Gastroesophageal sphincter (tissue), 4 donors: ENCODE data around the gene RBP3. TPM values are rescaled to one million over a fixed set of nuclear protein-coding genes. Genes with fewer than 3 reads are reported as not detected.

Experiments used
- ATAC-seq: fragments of 150-250 bp; one replicate; pipeline ENCODE4 v1.9.1; 2016; ENCODE audit warnings: mild to moderate bottlenecking, moderate library complexity
- H3K27ac ChIP-seq, 4 donors: fragments of 200-600 bp; sonication (generic) in 3 of 4; 1 replicate in 3 of 4; 2 replicates in 1 of 4; pipeline ENCODE4 v1.5.1; 2016 to 2019
- H3K27me3 ChIP-seq: fragments of 200-600 bp; sonication (generic); one replicate; pipeline ENCODE4 v1.5.1; 2019
- H3K36me3 ChIP-seq, 2 donors: fragments of 200-600 bp; sonication (generic); one replicate each; pipeline ENCODE4 v1.5.1; 2019; ENCODE audit warnings: control low read depth in 1 of 2
- H3K4me1 ChIP-seq, 3 donors: fragments of 200-600 bp; sonication (generic); 1 replicate in 2 of 3; 2 replicates in 1 of 3; pipeline ENCODE4 v1.5.1; 2016 to 2019; ENCODE audit warnings: control low read depth in 2 of 3
- H3K4me3 ChIP-seq, 2 donors: fragments of 200-600 bp; sonication (generic); one replicate each; pipeline ENCODE4 v1.5.1; 2019; ENCODE audit warnings: mild to moderate bottlenecking in 1 of 2, moderate library complexity in 1 of 2
- H3K9me3 ChIP-seq, 3 donors: fragments of 200-600 bp; sonication (generic); one replicate each; pipeline ENCODE4 v1.5.1; 2017 to 2019; ENCODE audit warnings: control low read depth in 2 of 3
- EP300 ChIP-seq: sonication (generic); formaldehyde crosslinking; IDR thresholded peaks from one replicate; pipeline ENCODE4 v1.6.1; 2017; ENCODE audit warnings: antibody characterized with exemption, mild to moderate bottlenecking
- POLR2A ChIP-seq, 2 donors: fragments of 450-650 bp; IDR thresholded peaks; one replicate each; pipeline ENCODE4 v1.6.1; 2017; ENCODE audit warnings: antibody characterized with exemption in 2 of 2, mild to moderate bottlenecking in 2 of 2, moderate library complexity in 1 of 2
- POLR2AphosphoS5 ChIP-seq: sonication (generic); formaldehyde crosslinking; IDR thresholded peaks from one replicate; pipeline ENCODE4 v1.6.1; 2017; ENCODE audit warnings: antibody characterized with exemption
- WGBS, 2 donors: methylation state at CpG; one replicate each; pipeline ENCODE4 v1.1.5; 2018; ENCODE audit warnings: low coverage in 1 of 2; 5-methylcytosine and 5-hydroxymethylcytosine counted together
- total RNA-seq, 4 donors: library from RNA; depleted of rRNA; stranded (reverse); fragments of >200 nt; gene quantifications; one replicate each; pipeline ENCODE4 v1.1.0, GENCODE V29; 2016
- TF ChIP-seq, protein P1 (sequence below), 4 experiments: fragments of 200-600 bp in 2 of 4; fragments of 450-650 bp in 2 of 4; sonication (generic) in 1 of 4; IDR thresholded peaks; one replicate each; pipeline ENCODE4 v1.5.1; 2017 to 2019; ENCODE audit warnings: antibody characterized with exemption in 4 of 4, mild to moderate bottlenecking in 2 of 4, moderate library complexity in 2 of 4

RBP3 gene
- total RNA-seq, 4 donors from 2014 or later: not detected

DNA sequence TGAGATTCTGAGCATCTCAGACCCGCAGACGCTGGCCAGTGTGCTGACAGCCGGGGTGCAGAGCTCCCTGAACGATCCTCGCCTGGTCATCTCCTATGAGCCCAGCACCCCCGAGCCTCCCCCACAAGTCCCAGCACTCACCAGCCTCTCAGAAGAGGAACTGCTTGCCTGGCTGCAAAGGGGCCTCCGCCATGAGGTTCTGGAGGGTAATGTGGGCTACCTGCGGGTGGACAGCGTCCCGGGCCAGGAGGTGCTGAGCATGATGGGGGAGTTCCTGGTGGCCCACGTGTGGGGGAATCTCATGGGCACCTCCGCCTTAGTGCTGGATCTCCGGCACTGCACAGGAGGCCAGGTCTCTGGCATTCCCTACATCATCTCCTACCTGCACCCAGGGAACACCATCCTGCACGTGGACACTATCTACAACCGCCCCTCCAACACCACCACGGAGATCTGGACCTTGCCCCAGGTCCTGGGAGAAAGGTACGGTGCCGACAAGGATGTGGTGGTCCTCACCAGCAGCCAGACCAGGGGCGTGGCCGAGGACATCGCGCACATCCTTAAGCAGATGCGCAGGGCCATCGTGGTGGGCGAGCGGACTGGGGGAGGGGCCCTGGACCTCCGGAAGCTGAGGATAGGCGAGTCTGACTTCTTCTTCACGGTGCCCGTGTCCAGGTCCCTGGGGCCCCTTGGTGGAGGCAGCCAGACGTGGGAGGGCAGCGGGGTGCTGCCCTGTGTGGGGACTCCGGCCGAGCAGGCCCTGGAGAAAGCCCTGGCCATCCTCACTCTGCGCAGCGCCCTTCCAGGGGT is 703 bp downstream of the RBP3 start:
- H3K27ac ChIP-seq: no peak overlapping the region
- no peaks in the 10 kb centered on the region for H3K4me1 ChIP-seq
- no peaks in the 10 kb centered on the region for H3K27me3 ChIP-seq
- H3K36me3 ChIP-seq: no peaks in the 10 kb centered on the region
- ATAC-seq: no peak
- no peak overlapping the region for H3K4me3 ChIP-seq
- TF ChIP-seq, protein P1, sequence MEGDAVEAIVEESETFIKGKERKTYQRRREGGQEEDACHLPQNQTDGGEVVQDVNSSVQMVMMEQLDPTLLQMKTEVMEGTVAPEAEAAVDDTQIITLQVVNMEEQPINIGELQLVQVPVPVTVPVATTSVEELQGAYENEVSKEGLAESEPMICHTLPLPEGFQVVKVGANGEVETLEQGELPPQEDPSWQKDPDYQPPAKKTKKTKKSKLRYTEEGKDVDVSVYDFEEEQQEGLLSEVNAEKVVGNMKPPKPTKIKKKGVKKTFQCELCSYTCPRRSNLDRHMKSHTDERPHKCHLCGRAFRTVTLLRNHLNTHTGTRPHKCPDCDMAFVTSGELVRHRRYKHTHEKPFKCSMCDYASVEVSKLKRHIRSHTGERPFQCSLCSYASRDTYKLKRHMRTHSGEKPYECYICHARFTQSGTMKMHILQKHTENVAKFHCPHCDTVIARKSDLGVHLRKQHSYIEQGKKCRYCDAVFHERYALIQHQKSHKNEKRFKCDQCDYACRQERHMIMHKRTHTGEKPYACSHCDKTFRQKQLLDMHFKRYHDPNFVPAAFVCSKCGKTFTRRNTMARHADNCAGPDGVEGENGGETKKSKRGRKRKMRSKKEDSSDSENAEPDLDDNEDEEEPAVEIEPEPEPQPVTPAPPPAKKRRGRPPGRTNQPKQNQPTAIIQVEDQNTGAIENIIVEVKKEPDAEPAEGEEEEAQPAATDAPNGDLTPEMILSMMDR (IDR thresholded peaks at IDR 0.05): no peak
- TF ChIP-seq POLR2A (IDR thresholded peaks at IDR 0.05) (no peak), EP300 (no peak), POLR2AphosphoS5 (no peak)
- H3K9me3 ChIP-seq: no peaks in the 10 kb centered on the region
- WGBS, 2 donors: 97% methylated on average over 6 of the region's 36 CpGs; no CpG with 5 or more reads in 1 of the 2 donors

DNA sequence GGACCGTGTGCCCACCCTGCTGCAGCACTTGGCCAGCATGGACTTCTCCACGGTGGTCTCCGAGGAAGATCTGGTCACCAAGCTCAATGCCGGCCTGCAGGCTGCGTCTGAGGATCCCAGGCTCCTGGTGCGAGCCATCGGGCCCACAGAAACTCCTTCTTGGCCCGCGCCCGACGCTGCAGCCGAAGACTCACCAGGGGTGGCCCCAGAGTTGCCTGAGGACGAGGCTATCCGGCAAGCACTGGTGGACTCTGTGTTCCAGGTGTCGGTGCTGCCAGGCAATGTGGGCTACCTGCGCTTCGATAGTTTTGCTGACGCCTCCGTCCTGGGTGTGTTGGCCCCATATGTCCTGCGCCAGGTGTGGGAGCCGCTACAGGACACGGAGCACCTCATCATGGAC is 1.4 kb downstream of the RBP3 start:
- Histone ChIP-seq H3K4me3 (no peak overlapping the region), H3K27ac (no peak overlapping the region), H3K36me3 (no peaks in the 10 kb centered on the region), H3K27me3 (no peaks in the 10 kb centered on the region), H3K9me3 (no peaks in the 10 kb centered on the region), H3K4me1 (no peaks in the 10 kb centered on the region)
- no CpG with 5 or more reads among the region's 22 CpGs for WGBS, 2 donors
- TF ChIP-seq POLR2A (IDR thresholded peaks at IDR 0.05) (no peak), POLR2AphosphoS5 (no peak), EP300 (no peak)
- TF ChIP-seq, protein P1 (IDR thresholded peaks at IDR 0.05): no peak
- no peak for ATAC-seq

DNA sequence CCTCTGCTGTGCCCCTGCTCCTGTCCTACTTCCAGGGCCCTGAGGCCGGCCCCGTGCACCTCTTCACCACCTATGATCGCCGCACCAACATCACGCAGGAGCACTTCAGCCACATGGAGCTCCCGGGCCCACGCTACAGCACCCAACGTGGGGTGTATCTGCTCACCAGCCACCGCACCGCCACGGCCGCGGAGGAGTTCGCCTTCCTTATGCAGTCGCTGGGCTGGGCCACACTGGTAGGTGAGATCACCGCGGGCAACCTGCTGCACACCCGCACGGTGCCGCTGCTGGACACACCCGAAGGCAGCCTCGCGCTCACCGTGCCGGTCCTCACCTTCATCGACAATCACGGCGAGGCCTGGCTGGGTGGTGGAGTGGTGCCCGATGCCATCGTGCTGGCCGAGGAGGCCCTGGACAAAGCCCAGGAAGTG is 1.8 kb downstream of the RBP3 start:
- WGBS, 2 donors: no CpG with 5 or more reads among the region's 31 CpGs
- H3K9me3 ChIP-seq: no peaks in the 10 kb centered on the region
- H3K4me3 ChIP-seq: no peak overlapping the region
- no peaks in the 10 kb centered on the region for H3K27me3 ChIP-seq
- H3K36me3 ChIP-seq: no peaks in the 10 kb centered on the region
- TF ChIP-seq EP300: no peak
- no peak for TF ChIP-seq POLR2A (IDR thresholded peaks at IDR 0.05)
- TF ChIP-seq, protein P1 (IDR thresholded peaks at IDR 0.05): no peak
- TF ChIP-seq POLR2AphosphoS5: no peak
- H3K4me1 ChIP-seq: no peaks in the 10 kb centered on the region
- no peak for ATAC-seq
- no peak overlapping the region for H3K27ac ChIP-seq

DNA sequence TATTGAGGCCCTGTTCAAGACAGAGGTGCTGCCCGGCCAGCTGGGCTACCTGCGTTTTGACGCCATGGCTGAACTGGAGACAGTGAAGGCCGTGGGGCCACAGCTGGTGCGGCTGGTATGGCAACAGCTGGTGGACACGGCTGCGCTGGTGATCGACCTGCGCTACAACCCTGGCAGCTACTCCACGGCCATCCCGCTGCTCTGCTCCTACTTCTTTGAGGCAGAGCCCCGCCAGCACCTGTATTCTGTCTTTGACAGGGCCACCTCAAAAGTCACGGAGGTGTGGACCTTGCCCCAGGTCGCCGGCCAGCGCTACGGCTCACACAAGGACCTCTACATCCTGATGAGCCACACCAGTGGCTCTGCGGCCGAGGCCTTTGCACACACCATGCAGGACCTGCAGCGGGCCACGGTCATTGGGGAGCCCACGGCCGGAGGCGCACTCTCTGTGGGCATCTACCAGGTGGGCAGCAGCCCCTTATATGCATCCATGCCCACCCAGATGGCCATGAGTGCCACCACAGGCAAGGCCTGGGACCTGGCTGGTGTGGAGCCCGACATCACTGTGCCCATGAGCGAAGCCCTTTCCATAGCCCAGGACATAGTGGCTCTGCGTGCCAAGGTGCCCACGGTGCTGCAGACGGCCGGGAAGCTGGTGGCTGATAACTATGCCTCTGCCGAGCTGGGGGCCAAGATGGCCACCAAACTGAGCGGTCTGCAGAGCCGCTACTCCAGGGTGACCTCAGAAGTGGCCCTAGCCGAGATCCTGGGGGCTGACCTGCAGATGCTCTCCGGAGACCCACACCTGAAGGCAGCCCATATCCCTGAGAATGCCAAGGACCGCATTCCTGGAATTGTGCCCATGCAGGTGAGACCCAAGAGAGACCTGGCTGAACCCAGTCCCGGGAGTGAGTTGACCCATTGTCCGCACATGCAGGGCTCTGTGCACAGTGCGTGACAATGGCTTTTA is 2.8 kb downstream of the RBP3 start:
- Histone ChIP-seq H3K27ac (no peak overlapping the region), H3K9me3 (no peaks in the 10 kb centered on the region), H3K4me3 (no peak overlapping the region), H3K27me3 (no peaks in the 10 kb centered on the region), H3K36me3 (no peaks in the 10 kb centered on the region), H3K4me1 (no peaks in the 10 kb centered on the region)
- TF ChIP-seq EP300: no peak
- TF ChIP-seq, protein P1 (IDR thresholded peaks at IDR 0.05): no peak
- no peak for TF ChIP-seq POLR2A (IDR thresholded peaks at IDR 0.05)
- TF ChIP-seq POLR2AphosphoS5: no peak
- 96 to 100% methylated on average over 1 to 4 of the region's 39 CpGs for WGBS, 2 donors
- ATAC-seq: no peak
